ENCODE data around the gene PALMD.
A peak's percentile ranks its signal among the peaks of the same experiment; 100 is the strongest.

Gene PALMD

GRCh38 chr1:99660496-99660895, 14.6 kb downstream of the PALMD start:
- H3K79me2 ChIP-seq (ENCODE audit: control insufficient read depth, insufficient read depth, low read length, unreplicated experiment) = no peaks in the 10 kb centered on the region
- no peak overlapping the region for H3K4me3 ChIP-seq (ENCODE audit: low read depth, low read length)
- H3K4me1 ChIP-seq (ENCODE audit: control insufficient read depth, insufficient read depth, low read length, unreplicated experiment) = peaks cover 53% of the 10 kb centered on the region
- no peaks in the 10 kb centered on the region for H3K27me3 ChIP-seq (ENCODE audit: insufficient read depth, low read length)
- H2AFZ ChIP-seq (ENCODE audit: low read length, unreplicated experiment) = no peak overlapping the region
- H3K36me3 ChIP-seq (ENCODE audit: insufficient read depth, low read length) = no peaks in the 10 kb centered on the region
- peak overlapping the region; percentile 85 for H3K27ac ChIP-seq (ENCODE audit: low read depth, low read length)

GRCh38 chr1:99661780-99662179, 15.9 kb downstream of the PALMD start:
- no peaks in the 10 kb centered on the region for H3K27me3 ChIP-seq (ENCODE audit: insufficient read depth, low read length)
- no peaks in the 10 kb centered on the region for H3K36me3 ChIP-seq (ENCODE audit: insufficient read depth, low read length)
- H3K79me2 ChIP-seq (ENCODE audit: control insufficient read depth, insufficient read depth, low read length, unreplicated experiment) = no peaks in the 10 kb centered on the region
- peaks cover 53% of the 10 kb centered on the region for H3K4me1 ChIP-seq (ENCODE audit: control insufficient read depth, insufficient read depth, low read length, unreplicated experiment)
- H3K27ac ChIP-seq (ENCODE audit: low read depth, low read length) = peak overlapping the region; percentile 85
- H3K4me3 ChIP-seq (ENCODE audit: low read depth, low read length) = no peak overlapping the region
- H2AFZ ChIP-seq (ENCODE audit: low read length, unreplicated experiment) = no peak overlapping the region

GRCh38 chr1:99662539-99663080, 16.7 kb downstream of the PALMD start:
- no peaks in the 10 kb centered on the region for H3K79me2 ChIP-seq (ENCODE audit: control insufficient read depth, insufficient read depth, low read length, unreplicated experiment)

GRCh38 chr1:99663501-99663900, 17.6 kb downstream of the PALMD start:
- Histone ChIP-seq H3K79me2 (ENCODE audit: control insufficient read depth, insufficient read depth, low read length, unreplicated experiment) (no peaks in the 10 kb centered on the region), H3K4me3 (ENCODE audit: low read depth, low read length) (no peak overlapping the region), H3K27ac (ENCODE audit: low read depth, low read length) (peak overlapping the region; percentile 85), H3K4me1 (ENCODE audit: control insufficient read depth, insufficient read depth, low read length, unreplicated experiment) (peaks cover 49% of the 10 kb centered on the region), H2AFZ (ENCODE audit: low read length, unreplicated experiment) (no peak overlapping the region), H3K27me3 (ENCODE audit: insufficient read depth, low read length) (no peaks in the 10 kb centered on the region), H3K36me3 (ENCODE audit: insufficient read depth, low read length) (no peaks in the 10 kb centered on the region)

More at GRCh38 chr1:99662539-99663080, 16.7 kb downstream of the PALMD start:
- 0 out of 2 replicates have a peak overlapping the region, but pooled peaks have one; percentile 1 for H3K4me3 ChIP-seq (ENCODE audit: low read depth, low read length)
- no peaks in the 10 kb centered on the region for H3K36me3 ChIP-seq (ENCODE audit: insufficient read depth, low read length)
- peak overlapping the region; percentile 85 for H3K27ac ChIP-seq (ENCODE audit: low read depth, low read length)
- no peaks in the 10 kb centered on the region for H3K27me3 ChIP-seq (ENCODE audit: insufficient read depth, low read length)
- peaks cover 49% of the 10 kb centered on the region for H3K4me1 ChIP-seq (ENCODE audit: control insufficient read depth, insufficient read depth, low read length, unreplicated experiment)
- H2AFZ ChIP-seq (ENCODE audit: low read length, unreplicated experiment) = no peak overlapping the region

- no peak overlapping the region for H3K27ac ChIP-seq (ENCODE audit: low read depth, low read length)
- H3K4me3 ChIP-seq (ENCODE audit: low read depth, low read length) = no peak overlapping the region
- no peaks in the 10 kb centered on the region for H3K27me3 ChIP-seq (ENCODE audit: insufficient read depth, low read length)
- H3K4me1 ChIP-seq (ENCODE audit: control insufficient read depth, insufficient read depth, low read length, unreplicated experiment) = peaks cover 38% of the 10 kb centered on the region
- no peaks in the 10 kb centered on the region for H3K79me2 ChIP-seq (ENCODE audit: control insufficient read depth, insufficient read depth, low read length, unreplicated experiment)
- H2AFZ ChIP-seq (ENCODE audit: low read length, unreplicated experiment) = no peak overlapping the region
- no peaks in the 10 kb centered on the region for H3K36me3 ChIP-seq (ENCODE audit: insufficient read depth, low read length)
These were observed 19.3 kb downstream of the PALMD start for GRCh38 chr1:99665212-99665611.

GRCh38 chr1:99669376-99669775, 23.5 kb downstream of the PALMD start:
- H2AFZ ChIP-seq (ENCODE audit: low read length, unreplicated experiment) = no peak overlapping the region
- no peak overlapping the region for H3K4me3 ChIP-seq (ENCODE audit: low read depth, low read length)
- no peaks in the 10 kb centered on the region for H3K36me3 ChIP-seq (ENCODE audit: insufficient read depth, low read length)
- H3K4me1 ChIP-seq (ENCODE audit: control insufficient read depth, insufficient read depth, low read length, unreplicated experiment) = peaks cover 22% of the 10 kb centered on the region
- no peak overlapping the region for H3K27ac ChIP-seq (ENCODE audit: low read depth, low read length)
- H3K79me2 ChIP-seq (ENCODE audit: control insufficient read depth, insufficient read depth, low read length, unreplicated experiment) = no peaks in the 10 kb centered on the region
- no peaks in the 10 kb centered on the region for H3K27me3 ChIP-seq (ENCODE audit: insufficient read depth, low read length)

GRCh38 chr1:99669821-99670220, 23.9 kb downstream of the PALMD start:
- H2AFZ ChIP-seq (ENCODE audit: low read length, unreplicated experiment) = no peak overlapping the region
- no peaks in the 10 kb centered on the region for H3K79me2 ChIP-seq (ENCODE audit: control insufficient read depth, insufficient read depth, low read length, unreplicated experiment)
- no peaks in the 10 kb centered on the region for H3K36me3 ChIP-seq (ENCODE audit: insufficient read depth, low read length)
- no peak overlapping the region for H3K27ac ChIP-seq (ENCODE audit: low read depth, low read length)
- no peak overlapping the region for H3K4me3 ChIP-seq (ENCODE audit: low read depth, low read length)
- peaks cover 26% of the 10 kb centered on the region for H3K4me1 ChIP-seq (ENCODE audit: control insufficient read depth, insufficient read depth, low read length, unreplicated experiment)
- no peaks in the 10 kb centered on the region for H3K27me3 ChIP-seq (ENCODE audit: insufficient read depth, low read length)

GRCh38 chr1:99670583-99670982, 24.7 kb downstream of the PALMD start:
- Histone ChIP-seq H3K27me3 (ENCODE audit: insufficient read depth, low read length) (no peaks in the 10 kb centered on the region), H3K36me3 (ENCODE audit: insufficient read depth, low read length) (no peaks in the 10 kb centered on the region), H3K27ac (ENCODE audit: low read depth, low read length) (no peak overlapping the region)

GRCh38 chr1:99672038-99672437, 26.1 kb downstream of the PALMD start:
- Histone ChIP-seq H3K4me3 (ENCODE audit: low read depth, low read length) (no peak overlapping the region), H2AFZ (ENCODE audit: low read length, unreplicated experiment) (no peak overlapping the region), H3K27me3 (ENCODE audit: insufficient read depth, low read length) (no peaks in the 10 kb centered on the region), H3K79me2 (ENCODE audit: control insufficient read depth, insufficient read depth, low read length, unreplicated experiment) (no peaks in the 10 kb centered on the region), H3K4me1 (ENCODE audit: control insufficient read depth, insufficient read depth, low read length, unreplicated experiment) (peaks cover 28% of the 10 kb centered on the region), H3K36me3 (ENCODE audit: insufficient read depth, low read length) (no peaks in the 10 kb centered on the region), H3K27ac (ENCODE audit: low read depth, low read length) (peak overlapping the region; percentile 30; the same call in 1 of the 2 replicates)

More at GRCh38 chr1:99670583-99670982, 24.7 kb downstream of the PALMD start:
- Histone ChIP-seq H3K4me1 (ENCODE audit: control insufficient read depth, insufficient read depth, low read length, unreplicated experiment) (peaks cover 28% of the 10 kb centered on the region), H2AFZ (ENCODE audit: low read length, unreplicated experiment) (no peak overlapping the region), H3K4me3 (ENCODE audit: low read depth, low read length) (no peak overlapping the region), H3K79me2 (ENCODE audit: control insufficient read depth, insufficient read depth, low read length, unreplicated experiment) (no peaks in the 10 kb centered on the region)

- Histone ChIP-seq H3K27me3 (ENCODE audit: insufficient read depth, low read length) (no peaks in the 10 kb centered on the region), H3K27ac (ENCODE audit: low read depth, low read length) (peak overlapping the region; percentile 30; the same call in 1 of the 2 replicates), H3K36me3 (ENCODE audit: insufficient read depth, low read length) (no peaks in the 10 kb centered on the region), H3K4me3 (ENCODE audit: low read depth, low read length) (no peak overlapping the region), H3K4me1 (ENCODE audit: control insufficient read depth, insufficient read depth, low read length, unreplicated experiment) (peaks cover 28% of the 10 kb centered on the region), H3K79me2 (ENCODE audit: control insufficient read depth, insufficient read depth, low read length, unreplicated experiment) (no peaks in the 10 kb centered on the region), H2AFZ (ENCODE audit: low read length, unreplicated experiment) (peak overlapping the region; percentile 50)
These were observed 26.8 kb downstream of the PALMD start for GRCh38 chr1:99672530-99673213.

- Histone ChIP-seq H3K27ac (ENCODE audit: low read depth, low read length) (no peak overlapping the region), H3K79me2 (ENCODE audit: control insufficient read depth, insufficient read depth, low read length, unreplicated experiment) (no peaks in the 10 kb centered on the region), H3K27me3 (ENCODE audit: insufficient read depth, low read length) (no peaks in the 10 kb centered on the region), H3K36me3 (ENCODE audit: insufficient read depth, low read length) (no peaks in the 10 kb centered on the region), H3K4me1 (ENCODE audit: control insufficient read depth, insufficient read depth, low read length, unreplicated experiment) (peaks cover 28% of the 10 kb centered on the region), H2AFZ (ENCODE audit: low read length, unreplicated experiment) (no peak overlapping the region), H3K4me3 (ENCODE audit: low read depth, low read length) (no peak overlapping the region)
These were observed 27.4 kb downstream of the PALMD start for GRCh38 chr1:99673315-99673714.

Measured in ACC112 (cell line).